Ecto neural progenitor cell (in vitro differentiated cells): Measurements from ENCODE around the gene ENAH.
A peak's percentile ranks its signal among the peaks of the same experiment; 100 is the strongest.
"Not testable (repeated sequence)": the region's sequence is repeated elsewhere in the genome, so short reads cannot be mapped to it uniquely, and the experiment has no call there.

Source experiments
- DNase-seq: peaks from one replicate; pipeline ENCODE4 v3.0.0-alpha.2; 2018; ENCODE audit warnings: low spot score

The ENAH gene

DNA sequence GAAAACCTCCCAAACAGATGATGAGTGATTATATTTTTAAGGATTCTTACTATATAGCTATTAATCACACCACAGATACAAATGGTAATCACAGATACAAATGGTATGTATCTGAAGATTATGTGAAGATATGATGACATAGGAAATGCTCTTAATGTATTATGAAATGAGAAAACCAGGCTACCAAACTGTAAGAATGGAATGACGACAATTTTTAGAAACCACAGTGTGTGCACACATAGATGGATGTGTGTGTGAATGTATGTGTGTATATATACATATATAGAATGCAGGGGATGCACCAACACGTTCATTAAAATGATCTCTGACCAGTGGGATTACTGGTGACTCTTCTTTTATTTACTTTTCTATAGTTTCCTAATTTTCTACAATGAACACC, 21.5 kb upstream of the ENAH start:
- no peak for DNase-seq

- no peak for DNase-seq
Measured at GRCh38 chr1:225670806-225671733, 18.1 kb upstream of the ENAH start.

- no peak for DNase-seq
Measured at GRCh38 chr1:225670356-225670755, 17.4 kb upstream of the ENAH start.

- DNase-seq = no peak
Measured at GRCh38 chr1:225668222-225668621, 15.3 kb upstream of the ENAH start.

DNA sequence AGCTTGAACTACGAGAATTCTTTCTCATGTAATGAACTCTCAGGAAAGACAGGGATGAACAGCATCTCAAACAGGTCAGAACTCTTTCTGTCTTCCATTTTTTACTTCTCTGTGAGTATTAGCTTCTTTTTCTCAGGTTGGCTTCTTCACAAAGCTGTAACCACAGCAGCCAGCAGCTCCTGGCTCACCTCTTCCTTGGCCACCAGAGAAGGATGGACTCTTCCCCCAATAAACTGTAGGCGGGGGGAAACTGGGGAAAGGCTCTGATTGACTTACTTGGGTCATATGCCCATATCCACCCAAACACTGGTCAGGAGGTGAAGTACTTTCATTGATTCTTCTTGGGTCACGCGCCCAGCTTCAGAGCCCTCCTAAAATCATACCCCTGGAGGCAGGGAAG, 14.4 kb upstream of the ENAH start:
- DNase-seq = no peak

DNA sequence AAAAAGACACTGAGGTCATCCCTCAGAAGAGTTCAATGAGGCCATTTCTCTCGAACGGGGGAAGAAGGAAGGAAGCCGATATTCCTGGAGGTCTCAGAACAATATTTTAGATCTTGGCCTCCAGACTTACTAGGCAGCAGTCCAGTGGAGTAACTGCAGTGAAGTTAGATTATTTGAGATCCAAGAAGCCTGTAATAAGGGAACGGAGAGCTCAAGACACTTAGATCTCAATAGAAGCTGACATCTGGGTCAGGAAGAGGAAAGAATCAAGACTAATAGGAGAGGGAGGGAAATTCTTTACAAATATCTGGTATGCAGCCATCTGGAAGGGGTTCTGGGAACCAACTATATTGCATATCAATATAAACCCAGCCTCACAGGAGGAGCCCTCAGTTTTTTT, 13.6 kb upstream of the ENAH start:
- DNase-seq = no peak

- DNase-seq = no peak
Measured at GRCh38 chr1:225664762-225665161, 11.8 kb upstream of the ENAH start.

DNA sequence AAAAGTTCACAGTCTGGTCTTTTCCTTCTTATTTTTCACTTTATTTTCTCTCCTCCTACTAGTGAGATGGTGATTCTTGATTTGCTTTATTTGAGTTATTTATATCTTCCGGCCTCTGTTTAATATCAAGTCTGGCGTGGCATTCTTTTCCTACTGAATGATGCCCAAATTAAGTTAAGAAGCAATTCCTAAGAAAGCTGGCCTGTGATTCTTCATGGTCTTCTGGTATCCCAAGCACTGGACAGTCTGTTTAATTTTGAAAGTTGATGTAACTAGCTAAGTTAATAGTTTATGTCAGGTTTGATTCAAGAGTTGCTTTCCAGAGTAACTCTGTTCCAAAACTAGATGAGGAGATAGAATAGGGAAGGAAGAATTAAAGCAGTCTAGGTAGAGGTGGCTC, 9.2 kb upstream of the ENAH start:
- no peak for DNase-seq

DNA sequence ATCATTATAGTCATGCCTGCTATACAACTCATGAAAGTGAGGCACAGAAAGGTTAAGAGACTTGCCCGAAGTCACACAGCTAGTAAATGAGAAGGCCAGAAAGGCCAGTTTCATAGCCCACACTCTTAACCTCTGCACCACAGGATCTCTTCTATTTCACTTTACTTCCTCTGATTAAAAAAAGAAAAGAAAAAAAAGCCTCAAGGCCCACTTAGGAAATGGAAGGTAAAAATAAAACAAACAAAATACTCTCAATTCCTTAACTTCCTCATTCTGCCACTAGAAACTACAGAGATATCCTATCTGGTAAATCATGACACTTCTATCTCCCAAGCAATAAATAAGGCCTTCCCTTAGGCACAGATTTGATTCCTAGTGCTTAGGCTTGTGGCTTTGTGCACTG, 7.6 kb upstream of the ENAH start:
- no peak for DNase-seq

GRCh38 chr1:225658041-225658440, 5.1 kb upstream of the ENAH start:
- DNase-seq = no peak

DNA sequence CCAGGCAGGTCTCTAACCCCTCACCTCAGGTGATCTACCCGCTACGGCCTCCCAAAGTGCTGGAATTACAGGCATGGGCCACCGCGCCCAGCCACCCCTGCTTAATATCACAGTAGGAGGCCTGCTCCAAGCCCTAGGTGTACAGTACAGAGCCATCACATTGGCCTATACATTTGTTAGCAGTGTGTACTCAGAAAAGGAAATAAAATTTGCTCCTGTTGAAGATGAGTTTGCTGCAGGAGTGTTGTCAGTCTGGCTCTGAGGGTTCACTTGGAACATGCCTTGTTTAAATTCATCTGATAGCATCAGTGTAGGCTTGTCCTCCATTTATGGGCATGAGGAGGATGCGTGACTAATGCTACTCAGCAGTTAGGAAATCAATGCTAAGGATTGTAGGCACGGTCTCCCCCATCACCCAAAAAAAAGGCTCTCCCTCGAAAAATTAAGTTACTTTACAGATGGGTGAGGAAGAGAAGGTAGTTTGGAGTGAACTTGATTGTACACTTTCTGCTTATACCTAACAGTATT, 4.6 kb upstream of the ENAH start:
- no peak for DNase-seq

DNA sequence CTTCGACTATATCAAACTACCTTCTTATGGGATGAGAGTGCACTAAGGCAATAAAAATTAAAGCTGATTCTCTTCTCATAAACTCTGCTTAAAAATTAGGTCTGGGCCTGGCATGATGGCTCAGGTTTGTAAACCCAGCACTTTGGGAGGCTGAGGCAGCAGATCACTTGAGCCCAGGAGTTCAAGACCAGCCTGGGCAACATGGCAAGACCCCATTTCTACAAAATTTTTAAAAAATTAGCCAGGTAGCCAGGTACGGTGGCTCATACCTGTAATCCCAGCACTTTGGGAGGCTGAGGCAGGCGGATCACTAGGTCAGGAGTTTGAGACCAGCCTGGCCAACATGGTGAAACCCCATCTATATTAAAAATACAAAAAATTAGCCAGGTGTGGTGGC, 3.3 kb upstream of the ENAH start:
- DNase-seq = not testable (repeated sequence)

DNA sequence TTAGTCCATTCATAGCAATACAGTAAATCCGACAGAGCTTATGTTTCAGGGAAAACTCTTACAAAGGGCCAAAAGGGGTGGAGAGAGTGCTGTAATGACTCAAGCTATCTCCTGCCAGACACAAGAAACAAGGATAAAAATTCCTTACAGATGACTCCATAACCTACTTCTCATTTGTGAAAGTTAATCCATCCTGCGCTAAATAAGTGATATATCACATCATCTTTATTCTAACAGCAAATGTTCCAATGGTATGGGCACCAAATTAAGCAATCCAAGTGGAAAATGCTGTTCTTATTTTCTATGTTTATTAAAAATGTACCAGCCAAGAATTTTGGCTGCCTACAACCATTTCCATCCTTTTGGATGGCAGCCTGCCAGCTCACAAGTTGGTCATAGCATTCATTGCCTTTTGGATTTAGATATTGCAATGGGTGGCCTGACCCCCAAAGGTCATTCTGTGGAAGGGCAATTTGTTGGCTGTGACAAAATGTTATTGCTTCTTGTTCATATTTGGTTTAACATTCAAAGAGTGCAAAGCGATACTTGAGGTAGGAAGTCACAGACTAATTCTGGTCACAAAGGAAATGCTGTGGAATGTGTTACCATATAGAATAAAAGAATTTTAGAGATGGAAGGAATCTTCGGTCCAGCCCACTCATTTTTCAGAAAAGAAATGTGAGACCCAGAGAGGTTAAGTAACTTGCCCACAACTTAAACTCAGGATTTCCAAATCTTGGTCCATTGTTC, 2.8 kb upstream of the ENAH start:
- DNase-seq = no peak

DNA sequence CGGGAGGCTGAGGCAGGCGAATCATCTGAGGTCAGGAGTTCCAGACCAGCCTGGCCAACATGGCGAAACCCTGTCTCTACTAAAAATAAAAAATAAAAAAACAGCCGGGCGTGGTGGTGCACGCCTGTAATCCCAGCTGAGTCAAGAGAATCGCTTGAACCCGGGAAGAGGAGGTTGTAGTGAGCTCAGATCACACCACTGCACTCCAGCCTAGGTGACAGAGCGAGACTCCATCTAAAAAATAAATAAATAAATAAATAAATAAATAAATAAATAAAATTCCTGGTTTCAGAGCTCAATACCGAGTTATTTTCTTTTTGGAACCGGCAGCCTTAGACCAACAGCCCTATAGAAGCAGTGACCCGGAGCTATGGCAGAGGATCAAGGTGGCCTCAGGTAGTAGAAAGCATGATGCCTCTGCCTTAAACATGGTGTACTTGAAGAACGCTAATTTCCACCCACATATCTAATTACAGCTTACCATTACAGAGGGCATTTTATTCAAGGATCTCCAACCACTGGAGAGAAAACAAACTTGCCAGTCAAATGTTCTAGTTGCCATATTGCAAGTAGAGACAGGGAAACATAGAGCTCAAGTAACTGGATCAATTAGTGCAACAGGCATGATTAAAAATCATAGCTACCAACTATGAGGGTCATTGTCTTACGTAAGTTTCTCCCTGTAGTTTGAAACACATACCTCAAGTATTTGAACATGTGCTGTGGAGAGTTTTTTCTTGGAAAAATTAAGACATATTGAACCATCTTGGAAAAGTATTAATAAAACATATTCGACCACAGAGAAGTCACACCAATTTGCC, 2.0 kb upstream of the ENAH start:
- DNase-seq = no peak

- no peak for DNase-seq
Measured at GRCh38 chr1:225654277-225654597, 1.3 kb upstream of the ENAH start.

DNA sequence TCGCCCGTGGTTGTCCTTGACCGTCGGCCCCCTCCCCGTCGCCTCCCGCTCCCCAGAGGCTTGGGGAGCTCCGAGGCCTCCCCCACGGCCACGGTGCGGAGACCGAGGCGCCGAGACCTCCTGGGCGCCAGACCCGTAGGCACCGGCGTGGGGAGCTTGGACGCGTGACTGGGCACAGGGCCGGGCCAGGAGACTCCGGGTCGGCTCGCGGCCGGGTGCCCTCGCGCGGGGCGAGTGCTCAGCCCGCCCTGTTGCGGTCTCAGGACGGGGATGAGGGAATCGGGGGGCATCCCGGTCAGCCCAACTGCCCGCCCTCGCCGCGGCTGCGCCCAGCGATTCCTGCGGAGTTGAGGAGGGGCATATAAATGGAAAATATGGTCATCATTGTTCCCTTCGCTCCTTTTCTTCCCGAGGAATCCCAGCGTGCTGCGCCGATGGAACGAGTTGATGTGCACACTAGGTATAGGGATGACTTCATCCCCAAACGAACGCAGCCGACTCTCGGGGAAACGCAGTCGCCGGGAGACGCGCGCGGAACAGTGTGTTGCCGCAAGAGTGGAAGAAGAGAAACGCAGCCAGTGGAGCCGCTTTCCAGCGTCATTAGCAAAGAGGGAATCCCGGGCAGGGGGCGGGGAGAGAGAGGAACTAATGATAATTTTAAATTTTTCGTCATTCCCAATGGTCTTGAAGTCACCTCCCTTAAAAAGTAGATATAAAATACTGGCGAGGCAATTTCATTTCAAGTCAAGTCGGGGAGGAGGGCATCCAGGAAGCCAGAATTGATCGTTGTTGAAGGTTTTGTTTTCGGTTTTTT, 747 bp upstream of the ENAH start:
- DNase-seq = peak; percentile 84

GRCh38 chr1:225651872-225652728, 823 bp downstream of the ENAH start:
- DNase-seq = no peak

- no peak for DNase-seq
Measured at GRCh38 chr1:225651376-225651871, 1.5 kb downstream of the ENAH start.

DNA sequence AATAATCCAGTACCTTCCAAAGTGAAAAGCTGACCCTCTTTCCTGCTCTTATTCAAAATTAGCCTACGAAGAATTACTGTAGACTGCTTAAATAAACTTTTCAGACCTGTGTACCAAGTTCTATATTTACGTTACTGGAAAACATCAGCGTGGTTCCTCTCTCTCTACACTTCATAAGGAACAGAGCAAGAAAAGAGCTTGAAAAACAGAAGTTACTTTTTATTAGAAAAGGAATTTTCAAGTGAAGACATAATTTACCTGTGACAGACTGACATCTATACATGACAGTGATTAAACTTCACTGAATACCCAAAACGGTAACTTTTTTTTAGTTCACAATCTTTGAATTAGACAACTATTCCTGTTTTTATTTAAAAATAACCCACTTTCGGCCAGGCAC, 2.7 kb downstream of the ENAH start:
- DNase-seq = no peak

DNA sequence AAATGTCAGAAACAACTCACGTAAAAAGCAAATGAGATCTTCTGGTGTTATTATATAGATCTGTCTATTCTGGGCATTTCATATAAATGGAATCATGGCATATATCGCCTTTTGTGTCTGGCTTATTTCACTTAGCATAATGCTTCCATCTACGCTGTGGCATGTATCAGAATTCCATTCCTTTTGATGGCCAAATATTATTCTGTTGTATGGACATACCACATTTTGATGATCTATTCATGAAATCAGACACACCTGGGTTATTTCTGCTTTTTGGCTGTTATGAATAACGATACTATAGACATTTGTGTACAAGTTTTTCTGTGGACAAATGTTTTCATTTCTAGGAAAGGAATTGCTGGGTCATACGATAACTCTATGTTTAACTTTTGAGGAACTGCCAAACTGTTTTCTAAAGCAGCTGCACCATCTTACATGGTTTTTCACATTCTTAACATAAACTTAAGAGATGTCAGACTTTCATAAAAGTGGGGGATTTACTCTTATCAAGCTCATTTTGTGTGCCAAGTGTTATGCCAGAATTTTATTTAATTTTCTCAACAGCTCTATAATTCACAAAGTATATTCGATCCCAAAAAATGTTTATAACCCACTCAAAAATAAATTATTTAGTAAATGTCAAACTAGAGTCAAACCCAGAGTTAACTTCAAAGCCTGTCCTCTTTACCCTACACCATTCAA, 7.6 kb downstream of the ENAH start:
- no peak for DNase-seq
